GM13977 (cell line): ENCODE measurements around the gene ADIPOQ.
"Not testable (repeated sequence)": the region's sequence is repeated elsewhere in the genome, so short reads cannot be mapped to it uniquely, and the experiment has no call there.

Experiments used
- DNase-seq: peaks from one replicate; pipeline ENCODE4 v3.0.0; 2012; ENCODE audit warnings: low spot score
- in situ Hi-C: fragments of 300-500 bp; cut with MboI; formaldehyde crosslinking; loops from one replicate; pipeline ENCODE4 v1.12.0; 2022; ENCODE audit warnings: low sequenced_read_pairs, low pct_unique_long_range_greater_than_20kb, mixed read lengths, inconsistent platforms; ENCODE audit not compliant: unreplicated experiment
- TF ChIP-seq, protein P1 (sequence below): IDR thresholded peaks from 2 replicates; pipeline ENCODE4 v1.5.1; 2012; ENCODE audit warnings: mild to moderate bottlenecking, control low read depth; ENCODE audit not compliant: insufficient read depth; ENCODE audit errors: extremely low read depth, missing control alignments

Gene ADIPOQ

GRCh38 chr3:186821429-186822387, 20.8 kb upstream of the ADIPOQ start:
- TF ChIP-seq, protein P1, sequence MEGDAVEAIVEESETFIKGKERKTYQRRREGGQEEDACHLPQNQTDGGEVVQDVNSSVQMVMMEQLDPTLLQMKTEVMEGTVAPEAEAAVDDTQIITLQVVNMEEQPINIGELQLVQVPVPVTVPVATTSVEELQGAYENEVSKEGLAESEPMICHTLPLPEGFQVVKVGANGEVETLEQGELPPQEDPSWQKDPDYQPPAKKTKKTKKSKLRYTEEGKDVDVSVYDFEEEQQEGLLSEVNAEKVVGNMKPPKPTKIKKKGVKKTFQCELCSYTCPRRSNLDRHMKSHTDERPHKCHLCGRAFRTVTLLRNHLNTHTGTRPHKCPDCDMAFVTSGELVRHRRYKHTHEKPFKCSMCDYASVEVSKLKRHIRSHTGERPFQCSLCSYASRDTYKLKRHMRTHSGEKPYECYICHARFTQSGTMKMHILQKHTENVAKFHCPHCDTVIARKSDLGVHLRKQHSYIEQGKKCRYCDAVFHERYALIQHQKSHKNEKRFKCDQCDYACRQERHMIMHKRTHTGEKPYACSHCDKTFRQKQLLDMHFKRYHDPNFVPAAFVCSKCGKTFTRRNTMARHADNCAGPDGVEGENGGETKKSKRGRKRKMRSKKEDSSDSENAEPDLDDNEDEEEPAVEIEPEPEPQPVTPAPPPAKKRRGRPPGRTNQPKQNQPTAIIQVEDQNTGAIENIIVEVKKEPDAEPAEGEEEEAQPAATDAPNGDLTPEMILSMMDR = peak; percentile 61
- peak; percentile 62 for DNase-seq
- in situ Hi-C loops = no loop called here

GRCh38 chr3:186822388-186822759, 20.1 kb upstream of the ADIPOQ start:
- DNase-seq, in situ Hi-C loops: not testable (repeated sequence)

GRCh38 chr3:186823386-186823785, 19.1 kb upstream of the ADIPOQ start:
- no peak for DNase-seq
- TF ChIP-seq, protein P1 = no peak
- in situ Hi-C loops = no loop called here

GRCh38 chr3:186824430-186825139, 17.9 kb upstream of the ADIPOQ start:
- in situ Hi-C loops = no loop called here
- TF ChIP-seq, protein P1 = no peak
- DNase-seq = no peak

GRCh38 chr3:186825294-186825821, 17.2 kb upstream of the ADIPOQ start:
- in situ Hi-C loops = no loop called here
- DNase-seq = no peak
- TF ChIP-seq, protein P1 = no peak

DNA sequence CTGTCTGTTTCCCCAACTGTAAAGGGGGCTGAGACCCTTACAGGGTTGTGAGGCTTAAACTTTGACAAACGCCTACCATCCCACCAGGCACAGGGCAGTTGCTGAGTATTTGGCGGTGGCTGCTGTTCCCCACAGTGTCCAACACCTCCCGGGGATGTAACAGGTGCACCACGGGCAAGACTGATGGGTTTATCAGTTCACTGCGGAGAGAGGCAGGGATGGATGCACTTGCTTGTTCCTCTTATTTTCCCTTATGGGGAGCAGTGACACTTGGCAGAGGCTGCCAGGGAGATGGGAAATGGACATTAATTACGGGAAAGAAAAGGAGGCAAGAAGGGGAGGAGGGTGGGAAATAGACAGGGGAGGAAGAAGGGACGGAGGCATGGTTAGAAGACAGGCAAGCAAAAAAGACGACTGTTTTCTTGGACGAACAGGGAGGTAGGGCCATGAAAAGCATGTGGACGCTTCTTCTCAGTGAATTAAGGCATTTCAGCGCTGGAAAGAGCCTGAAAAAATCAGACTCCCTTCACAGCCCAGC, 16.6 kb upstream of the ADIPOQ start:
- in situ Hi-C loops = no loop called here
- DNase-seq = no peak
- TF ChIP-seq, protein P1 = no peak
